AG09309 (cell line): Measurements from ENCODE around the gene HINT2.

Source experiments
- DNase-seq: peaks from one replicate; pipeline ENCODE4 v3.0.0-alpha.2; 2010; ENCODE audit warnings: low read depth
- H3K4me3 ChIP-seq: 2 replicates; pipeline ENCODE4 v1.5.1; 2011; ENCODE audit warnings: mild to moderate bottlenecking, low read depth, low read length, moderate library complexity; ENCODE audit not compliant: control insufficient read depth
- CTCF ChIP-seq: IDR thresholded peaks from 2 replicates; pipeline ENCODE4 v1.5.1; 2011; ENCODE audit warnings: mild to moderate bottlenecking, low read depth, low read length, inconsistent platforms; ENCODE audit not compliant: insufficient read depth, control insufficient read depth; ENCODE audit errors: missing control alignments

Gene HINT2

GRCh38 chr9:35858458-35858857 lies 43.6 kb upstream of the HINT2 start:
- DNase-seq = no peak
- H3K4me3 ChIP-seq = no peak overlapping the region
- TF ChIP-seq CTCF = no peak

GRCh38 chr9:35856882-35857281 lies 42.0 kb upstream of the HINT2 start:
- TF ChIP-seq CTCF = no peak
- no peak overlapping the region for H3K4me3 ChIP-seq
- no peak for DNase-seq

- no peak for DNase-seq
- no peak for TF ChIP-seq CTCF
These were observed 41.4 kb upstream of the HINT2 start for GRCh38 chr9:35856206-35856605.

GRCh38 chr9:35854091-35854762 lies 39.4 kb upstream of the HINT2 start:
- no peak for DNase-seq
- TF ChIP-seq CTCF = no peak
- H3K4me3 ChIP-seq = no peak overlapping the region

More at GRCh38 chr9:35856206-35856605, 41.4 kb upstream of the HINT2 start:
- no peak overlapping the region for H3K4me3 ChIP-seq

GRCh38 chr9:35852876-35853865 lies 38.3 kb upstream of the HINT2 start:
- no peak for DNase-seq
- H3K4me3 ChIP-seq = no peak overlapping the region
- no peak for TF ChIP-seq CTCF

- TF ChIP-seq CTCF = no peak
- H3K4me3 ChIP-seq = no peak overlapping the region
- no peak for DNase-seq
These were observed 37.5 kb upstream of the HINT2 start for GRCh38 chr9:35852267-35852815.
